Endothelial cell of umbilical vein (primary cell): Measurements from ENCODE around the gene C17orf107. TPM values are rescaled to one million over a fixed set of nuclear protein-coding genes. Genes with fewer than 3 reads are reported as not detected.

Experiments used
- BruUV-seq: library from RNA; stranded (reverse); fragments of 400-500 nt; replicated peaks from 2 replicates; lab custom pipeline; 2021; lab: Mats Ljungman, UMichigan
- CTCF ChIA-PET: fragments of 300-600, 350-600 bp; sonication (Branson Sonifier 250); formaldehyde crosslinking; loops from one replicate; lab custom pipeline; 2021; ENCODE audit warnings: antibody characterized with exemption, inconsistent platforms; lab: Charles Lee
- POLR2A ChIA-PET: fragments of 300-600, 350-600 bp; sonication (Branson Sonifier 250); formaldehyde crosslinking; loops from one replicate; lab custom pipeline; 2021; ENCODE audit warnings: antibody characterized with exemption, inconsistent platforms; lab: Charles Lee
- DNase-seq: peaks from one replicate; pipeline ENCODE4 v3.0.0-alpha.2; 2011; ENCODE audit warnings: low read depth, low spot score
- FAIRE-seq: peaks from 2 replicates; lab custom pipeline; 2011; peaks lifted over from hg19 to GRCh38; lab: Jason Lieb, UNC
- H2AFZ ChIP-seq: 2 replicates; pipeline ENCODE4 v1.6.0; 2012; ENCODE audit warnings: low read depth, low read length, control low read depth, inconsistent platforms
- H3K27ac ChIP-seq: 2 replicates; pipeline ENCODE4 v1.5.1; 2011; ENCODE audit warnings: low read depth, mild to moderate bottlenecking, control low read depth, low read length, moderate library complexity; ENCODE audit not compliant: insufficient read depth
- H3K27me3 ChIP-seq, 2 experiments: 2 replicates each; pipeline versions ENCODE4 v1.6.0 to v1.6.1; 2011; ENCODE audit warnings: low read length in 2 of 2, mixed read lengths in 1 of 2; ENCODE audit not compliant: control insufficient read depth in 2 of 2, insufficient read depth in 2 of 2
- H3K36me3 ChIP-seq, 2 experiments: 2 replicates in 1 of 2; 3 replicates in 1 of 2; pipeline ENCODE4 v1.5.1; 2011; ENCODE audit warnings: low read length in 2 of 2, mild to moderate bottlenecking in 1 of 2, moderate library complexity in 1 of 2; ENCODE audit not compliant: control insufficient read depth in 2 of 2, insufficient read depth in 2 of 2; ENCODE audit errors: extremely low read depth in 1 of 2
- H3K4me1 ChIP-seq: 3 replicates; pipeline ENCODE4 v1.5.1; 2011; ENCODE audit warnings: mild to moderate bottlenecking, low read length; ENCODE audit not compliant: control insufficient read depth, insufficient read depth; ENCODE audit errors: extremely low read depth
- H3K4me2 ChIP-seq: 2 replicates; pipeline ENCODE4 v1.6.1; 2011; ENCODE audit warnings: low read length, control low read depth, mixed read lengths; ENCODE audit not compliant: insufficient read depth
- H3K4me3 ChIP-seq, 3 experiments: fragments of 200-600 bp in 1 of 3; sonication (generic), shearing (Covaris generic) in 1 of 3; replicated peaks in 1 of 3; 2 replicates each; pipeline ENCODE4 v1.5.1; 2011 to 2016; ENCODE audit warnings: control low read depth in 3 of 3, low read length in 3 of 3, mild to moderate bottlenecking in 2 of 3, inconsistent platforms in 1 of 3, low read depth in 1 of 3, moderate library complexity in 1 of 3; ENCODE audit not compliant: insufficient read depth in 1 of 3
- H3K79me2 ChIP-seq: 2 replicates; pipeline ENCODE4 v1.6.0; 2012; ENCODE audit warnings: low read length, inconsistent platforms; ENCODE audit not compliant: control insufficient read depth, insufficient read depth
- H3K9ac ChIP-seq: replicated peaks from 2 replicates; pipeline ENCODE3; 2011; ENCODE audit warnings: low read length, control low read depth; ENCODE audit not compliant: insufficient read depth; ENCODE audit errors: extremely low read depth
- H3K9me1 ChIP-seq: replicated peaks from 3 replicates; pipeline ENCODE4 v1.6.0; 2011; ENCODE audit warnings: mild to moderate bottlenecking, low read length; ENCODE audit not compliant: control insufficient read depth, insufficient read depth; ENCODE audit errors: extremely low read depth
- H3K9me3 ChIP-seq: replicated peaks from 2 replicates; pipeline ENCODE4 v1.5.1; 2012; ENCODE audit warnings: low read length, inconsistent platforms; ENCODE audit not compliant: control insufficient read depth, insufficient read depth
- H4K20me1 ChIP-seq: replicated peaks from 2 replicates; pipeline ENCODE3; 2011; ENCODE audit warnings: mild to moderate bottlenecking, low read length; ENCODE audit not compliant: control insufficient read depth, insufficient read depth; ENCODE audit errors: extremely low read depth
- EZH2 ChIP-seq: IDR thresholded peaks from 2 replicates; pipeline ENCODE4 v1.6.1; 2012; ENCODE audit warnings: borderline replicate concordance, low read depth, mild to moderate bottlenecking, moderate library complexity, low read length, inconsistent platforms; ENCODE audit not compliant: severe bottlenecking
- FOS ChIP-seq: IDR thresholded peaks from 2 replicates; pipeline ENCODE4 v1.6.1; 2011; ENCODE audit warnings: mild to moderate bottlenecking, low read length, moderate library complexity, borderline replicate concordance; ENCODE audit not compliant: insufficient read depth
- GATA2 ChIP-seq: IDR thresholded peaks from 2 replicates; pipeline ENCODE4 v1.7.0; 2011; ENCODE audit warnings: low read depth, mild to moderate bottlenecking, moderate library complexity, mixed read lengths, low read length; ENCODE audit not compliant: insufficient read length, insufficient read depth
- JUN ChIP-seq: IDR thresholded peaks from 2 replicates; pipeline ENCODE4 v1.6.1; 2011; ENCODE audit warnings: borderline replicate concordance, low read depth; ENCODE audit not compliant: insufficient read length, insufficient read depth
- MYC ChIP-seq: IDR thresholded peaks from one replicate; pipeline ENCODE4 v1.6.1; 2011; ENCODE audit warnings: mild to moderate bottlenecking, low read depth, low read length
- POLR2A ChIP-seq: IDR thresholded peaks from 2 replicates; pipeline ENCODE4 v1.6.1; 2012; ENCODE audit warnings: low read depth, mild to moderate bottlenecking, control low read depth, low read length
- POLR2AphosphoS5 ChIP-seq: IDR thresholded peaks from 2 replicates; pipeline ENCODE4 v1.6.1; 2012; ENCODE audit warnings: low read depth, mild to moderate bottlenecking, control low read depth, low read length, moderate library complexity; ENCODE audit not compliant: insufficient read depth
- dilution Hi-C: fragments of 300-500 bp; cut with MboI; formaldehyde crosslinking; loops from one replicate; pipeline ENCODE4 v1.15.0; 2019; ENCODE audit warnings: low sequenced_read_pairs; ENCODE audit not compliant: extremely low pct_ligation_motif_present
- intact Hi-C: fragments of 100-400 bp; cut with micrococcal nuclease; formaldehyde crosslinking; loops from one replicate; pipeline ENCODE4 v1.10.0; 2022
- polyA plus RNA-seq, 4 experiments: library from polyadenylated mRNA; depleted of rRNA in 3 of 4; stranded (reverse) in 3 of 4; unstranded in 1 of 4; fragments of >200 nt; gene quantifications; 2 replicates each; pipeline versions ENCODE4 v1.2.1 to v1.2.3, GENCODE V29; 2011 to 2012; ENCODE audit warnings: missing spikeins in 1 of 4
- total RNA-seq: library from RNA; stranded (reverse); gene quantifications from 2 replicates; pipeline ENCODE4 v1.2.3, GENCODE V29; 2021
- TF ChIP-seq, protein P1 (sequence below): IDR thresholded peaks from 2 replicates; pipeline ENCODE4 v1.6.1; 2011; ENCODE audit not compliant: insufficient read depth, insufficient read length
- TF ChIP-seq, protein P2 (sequence below), 2 donors: IDR thresholded peaks; 1 replicate in 1 of 2; 2 replicates in 1 of 2; pipeline ENCODE4 v1.5.1; 2011; ENCODE audit warnings: low read length in 2 of 2, mild to moderate bottlenecking in 2 of 2, moderate library complexity in 2 of 2, control low read depth in 1 of 2, inconsistent platforms in 1 of 2, low read depth in 1 of 2; ENCODE audit not compliant: insufficient read depth in 1 of 2; ENCODE audit errors: extremely low read depth in 1 of 2

C17orf107 gene
- total and polyA plus RNA-seq, 2 donors (not counting 3 experiments of a cell fraction or from before 2014, with no cell fraction given) = 0.68 to 1.0 TPM

DNA sequence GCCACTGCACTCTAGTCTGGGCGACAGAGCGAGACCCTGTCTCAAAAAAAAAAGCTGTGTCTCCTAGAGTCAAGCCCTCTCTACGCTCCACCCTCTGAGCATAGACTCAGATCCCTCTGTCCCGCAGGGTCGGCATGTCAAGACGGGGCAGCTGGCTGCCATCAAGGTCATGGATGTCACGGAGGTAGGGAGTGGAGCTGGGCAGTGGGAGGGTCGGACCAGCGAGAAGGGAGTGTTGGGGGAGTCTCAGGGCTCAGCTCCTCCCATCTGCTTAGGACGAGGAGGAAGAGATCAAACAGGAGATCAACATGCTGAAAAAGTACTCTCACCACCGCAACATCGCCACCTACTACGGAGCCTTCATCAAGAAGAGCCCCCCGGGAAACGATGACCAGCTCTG is 18.5 kb upstream of the C17orf107 start:
- no peaks in the 10 kb centered on the region for H3K9me3 ChIP-seq
- dilution Hi-C loops = no loop called here
- DNase-seq = no peak

More for the DNA sequence above, 18.5 kb upstream of the C17orf107 start:
- no peaks in the 10 kb centered on the region for H3K27me3 ChIP-seq
- ChIA-PET CTCF (interaction anchor here (0.9 to 5.9 kb wide), 13 partner anchors 8 to 149 kb away, joined by 3 to 61 read pairs (median 6); partner anchors contain the start of genes GLTPD2, MED11, PLD2 and VMO1), POLR2A (no interaction called here)
- no peak for FAIRE-seq
- TF ChIP-seq POLR2AphosphoS5 (no peak), EZH2 (no peak), MYC (no peak), JUN (no peak), FOS (no peak), POLR2A (no peak), GATA2 (no peak)
- TF ChIP-seq, protein P1, sequence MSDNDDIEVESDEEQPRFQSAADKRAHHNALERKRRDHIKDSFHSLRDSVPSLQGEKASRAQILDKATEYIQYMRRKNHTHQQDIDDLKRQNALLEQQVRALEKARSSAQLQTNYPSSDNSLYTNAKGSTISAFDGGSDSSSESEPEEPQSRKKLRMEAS = no peak
- TF ChIP-seq, protein P2, sequence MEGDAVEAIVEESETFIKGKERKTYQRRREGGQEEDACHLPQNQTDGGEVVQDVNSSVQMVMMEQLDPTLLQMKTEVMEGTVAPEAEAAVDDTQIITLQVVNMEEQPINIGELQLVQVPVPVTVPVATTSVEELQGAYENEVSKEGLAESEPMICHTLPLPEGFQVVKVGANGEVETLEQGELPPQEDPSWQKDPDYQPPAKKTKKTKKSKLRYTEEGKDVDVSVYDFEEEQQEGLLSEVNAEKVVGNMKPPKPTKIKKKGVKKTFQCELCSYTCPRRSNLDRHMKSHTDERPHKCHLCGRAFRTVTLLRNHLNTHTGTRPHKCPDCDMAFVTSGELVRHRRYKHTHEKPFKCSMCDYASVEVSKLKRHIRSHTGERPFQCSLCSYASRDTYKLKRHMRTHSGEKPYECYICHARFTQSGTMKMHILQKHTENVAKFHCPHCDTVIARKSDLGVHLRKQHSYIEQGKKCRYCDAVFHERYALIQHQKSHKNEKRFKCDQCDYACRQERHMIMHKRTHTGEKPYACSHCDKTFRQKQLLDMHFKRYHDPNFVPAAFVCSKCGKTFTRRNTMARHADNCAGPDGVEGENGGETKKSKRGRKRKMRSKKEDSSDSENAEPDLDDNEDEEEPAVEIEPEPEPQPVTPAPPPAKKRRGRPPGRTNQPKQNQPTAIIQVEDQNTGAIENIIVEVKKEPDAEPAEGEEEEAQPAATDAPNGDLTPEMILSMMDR (IDR thresholded peaks at IDR 0.05; ENCODE audit: extremely low read depth in 1 of 2, insufficient read depth in 1 of 2, low read depth in 1 of 2, low read length in 2 of 2) = no peak
- H3K79me2 ChIP-seq = no peaks in the 10 kb centered on the region
- no peak overlapping the region for H3K27ac ChIP-seq
- H3K36me3 ChIP-seq = peaks cover 2 to 33% of the 10 kb centered on the region in 2 experiments
- H3K4me2 ChIP-seq = no peak overlapping the region
- H3K4me3 ChIP-seq = no peak overlapping the region
- no peaks in the 10 kb centered on the region for H4K20me1 ChIP-seq
- H3K9ac ChIP-seq = no peak overlapping the region
- no TSS peak for BruUV-seq
- H3K9me1 ChIP-seq = no peaks in the 10 kb centered on the region
- H2AFZ ChIP-seq = no peak overlapping the region
- intact Hi-C loops = no loop called here
- no peaks in the 10 kb centered on the region for H3K4me1 ChIP-seq
